ENCODE results near the gene TNIK.

TNIK gene

GRCh38 chr3:171090321-171090720 is 369.9 kb downstream of the TNIK start:
- intact Hi-C loops (cut with DNase I), result no loop called here
- DNase-seq, result no peak

GRCh38 chr3:171088964-171089754 is 371.0 kb downstream of the TNIK start:
- DNase-seq, result no peak

DNA sequence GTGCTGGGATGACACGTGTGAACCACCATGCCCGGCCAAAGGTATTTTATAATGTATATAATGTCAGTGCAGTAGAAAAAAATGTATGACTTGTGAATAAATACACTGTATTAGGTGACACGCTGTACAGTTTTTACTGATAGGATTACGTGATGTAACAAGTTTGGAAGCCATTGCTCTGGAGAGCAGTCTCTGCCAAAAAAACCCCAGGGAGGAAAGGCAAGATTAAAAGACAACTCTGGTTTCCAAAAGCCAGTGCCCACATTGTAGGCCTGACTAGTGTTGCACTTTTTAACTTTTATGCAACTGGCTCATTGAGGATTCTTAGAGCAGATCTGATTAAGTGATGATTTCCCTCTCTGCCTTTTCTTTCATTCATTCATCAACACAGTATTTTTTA is 371.7 kb downstream of the TNIK start:
- intact Hi-C loops (cut with DNase I), result no loop called here
- DNase-seq, result no peak

More at GRCh38 chr3:171088964-171089754, 371.0 kb downstream of the TNIK start:
- intact Hi-C loops (cut with DNase I), result no loop called here

DNA sequence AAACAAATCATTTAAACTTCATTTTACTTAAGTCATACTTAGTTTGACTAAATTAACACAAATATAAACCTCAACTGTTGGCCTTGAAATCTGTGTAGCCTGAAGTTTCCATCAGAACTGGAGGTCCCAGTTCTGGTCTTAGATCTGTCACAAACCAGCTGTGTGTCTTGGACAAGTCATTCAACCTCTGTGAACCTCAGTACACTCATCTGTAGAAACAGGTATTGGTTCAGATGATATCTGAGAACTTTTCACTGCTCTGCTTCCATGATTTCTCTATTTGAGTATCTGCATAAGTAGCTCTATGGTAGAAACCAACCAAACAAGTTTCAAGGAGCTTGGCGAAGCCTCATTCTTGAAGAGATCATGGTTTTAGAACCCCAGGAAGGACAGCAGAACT is 373.3 kb downstream of the TNIK start:
- intact Hi-C loops (cut with DNase I), result no loop called here
- DNase-seq, result no peak

DNA sequence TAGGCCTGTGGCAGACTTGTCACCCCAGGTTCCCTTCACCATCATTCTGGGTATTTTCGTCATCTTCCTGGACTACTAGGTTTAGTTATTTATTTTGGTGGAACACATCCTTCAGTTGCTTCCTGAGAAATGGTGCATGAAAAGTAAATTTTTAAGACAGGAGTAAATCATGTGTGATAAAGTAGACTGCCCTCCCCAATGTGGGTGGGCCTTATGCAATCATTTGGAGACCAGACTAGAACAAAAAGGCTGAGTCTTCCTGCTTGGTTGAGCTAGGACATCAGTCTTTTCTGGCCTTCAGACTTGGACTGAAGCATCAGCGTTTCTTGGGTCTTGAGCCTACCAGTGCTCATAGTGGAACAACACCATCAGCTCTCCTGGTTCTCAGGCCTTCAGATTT is 382.9 kb downstream of the TNIK start:
- intact Hi-C loops (cut with DNase I), result no loop called here
- DNase-seq, result no peak

- no peak for DNase-seq
- intact Hi-C loops (cut with DNase I), result no loop called here
Measured at GRCh38 chr3:171072432-171072831, 387.8 kb downstream of the TNIK start.

DNA sequence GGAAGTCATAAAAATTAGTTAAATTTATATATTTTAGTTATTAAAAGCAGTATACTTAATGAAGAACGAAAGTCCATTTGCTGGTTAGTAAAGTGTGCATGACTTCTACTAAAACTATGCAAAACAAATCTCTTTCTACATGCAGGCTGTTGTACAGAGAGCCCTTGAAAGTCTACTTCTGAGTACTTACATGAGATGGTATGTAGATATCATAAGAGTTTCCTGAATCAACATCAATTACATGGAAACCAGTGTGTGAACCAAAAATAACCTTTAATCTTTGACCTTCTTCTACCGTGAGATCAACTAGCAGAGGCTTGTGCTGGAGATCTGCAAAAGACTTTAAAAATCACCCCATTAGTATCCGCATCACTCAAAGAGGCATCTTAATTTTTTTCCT is 391.5 kb downstream of the TNIK start:
- intact Hi-C loops (cut with DNase I), result no loop called here
- DNase-seq, result no peak

- no peak for DNase-seq
- intact Hi-C loops (cut with DNase I), result no loop called here
Measured at GRCh38 chr3:171066206-171066605, 394.0 kb downstream of the TNIK start.

- intact Hi-C loops (cut with DNase I), result no loop called here
- DNase-seq, result no peak
Measured at GRCh38 chr3:171065732-171066131, 394.5 kb downstream of the TNIK start.

GRCh38 chr3:171064461-171064860 is 395.7 kb downstream of the TNIK start:
- intact Hi-C loops (cut with DNase I), result no loop called here

DNA sequence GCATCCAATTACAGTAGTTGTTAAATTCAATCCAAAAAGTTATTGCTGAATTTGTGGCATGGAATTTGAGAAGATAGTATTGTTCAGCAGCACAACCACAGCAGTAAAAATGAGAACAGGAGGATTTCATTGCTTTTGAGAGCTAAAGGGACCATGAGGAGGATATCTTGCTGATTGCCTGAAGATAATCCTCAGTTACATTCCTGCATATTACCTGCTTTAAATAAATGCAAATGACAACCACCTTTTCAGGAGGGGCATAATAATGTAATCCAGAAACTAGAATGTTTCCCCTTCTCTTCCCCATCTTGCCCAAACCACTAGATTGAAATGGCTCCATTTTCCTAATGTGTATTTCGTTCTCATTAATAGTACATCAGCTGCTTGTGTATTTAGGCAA is 398.5 kb downstream of the TNIK start:
- no peak for DNase-seq
- intact Hi-C loops (cut with DNase I), result no loop called here

More at GRCh38 chr3:171064461-171064860, 395.7 kb downstream of the TNIK start:
- DNase-seq, result no peak

DNA sequence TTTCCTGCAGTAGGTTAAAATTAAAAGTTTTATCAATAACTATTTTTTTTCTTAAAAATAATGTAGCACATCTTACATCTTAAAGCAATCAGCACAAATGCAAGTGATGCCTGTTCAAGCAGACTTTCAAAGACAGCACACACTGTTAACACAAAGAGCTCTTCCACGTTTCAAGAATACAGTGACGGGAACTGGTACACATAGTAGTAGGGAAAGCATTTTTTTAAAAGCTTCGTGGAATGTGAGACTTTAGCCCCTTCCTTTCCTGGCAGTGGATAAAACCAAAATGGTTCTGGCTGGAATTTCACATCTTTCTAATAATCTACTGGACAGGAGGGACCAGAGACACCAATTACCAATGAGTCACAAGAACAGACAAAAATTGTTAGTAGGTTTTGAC is 400.2 kb downstream of the TNIK start:
- no peak for DNase-seq
- intact Hi-C loops (cut with DNase I), result no loop called here

GRCh38 chr3:171058873-171059603 is 401.2 kb downstream of the TNIK start:
- intact Hi-C loops (cut with DNase I), result no loop called here
- no peak for DNase-seq

DNA sequence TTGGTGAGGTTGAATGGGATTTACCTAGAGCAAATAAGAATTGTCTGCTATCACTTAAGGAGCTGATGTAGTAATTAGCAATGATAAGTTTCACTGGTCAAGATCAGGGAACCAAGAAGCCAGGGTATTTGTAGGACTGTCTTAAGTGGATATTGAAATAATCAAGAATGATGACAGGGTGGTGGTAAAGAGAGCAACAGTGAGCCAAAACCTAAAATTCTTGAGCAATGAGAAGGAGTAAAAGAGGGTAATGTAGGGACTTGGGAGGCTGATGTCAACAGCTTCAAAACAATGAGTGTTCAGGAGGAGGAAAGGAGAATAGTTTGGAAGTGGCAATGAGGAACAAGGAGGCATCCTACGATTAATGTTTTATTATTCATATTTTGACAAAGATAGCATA is 402.1 kb downstream of the TNIK start:
- intact Hi-C loops (cut with DNase I), result no loop called here

DNA sequence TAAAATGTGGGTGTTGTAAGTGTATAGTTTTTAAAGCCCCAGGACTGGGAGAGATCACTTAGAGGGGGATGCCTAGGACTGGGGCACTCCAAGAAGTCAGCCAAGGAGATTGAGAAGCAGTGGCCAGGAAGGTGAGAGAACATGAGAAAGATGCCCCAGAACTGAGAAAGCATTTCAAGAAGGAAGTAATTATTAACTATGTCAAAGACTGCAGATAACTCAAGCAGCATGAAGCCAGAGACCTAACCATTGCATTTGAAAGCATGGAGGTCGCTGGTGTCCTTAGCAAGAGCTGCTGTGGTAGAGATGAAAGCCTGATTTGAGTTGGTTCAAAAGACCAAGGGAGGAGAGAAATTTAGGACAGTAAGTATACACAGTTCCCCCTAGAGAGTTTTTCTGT is 403.1 kb downstream of the TNIK start:
- no peak for DNase-seq
- intact Hi-C loops (cut with DNase I), result no loop called here

More for the DNA sequence above, 402.1 kb downstream of the TNIK start:
- DNase-seq, result no peak

DNA sequence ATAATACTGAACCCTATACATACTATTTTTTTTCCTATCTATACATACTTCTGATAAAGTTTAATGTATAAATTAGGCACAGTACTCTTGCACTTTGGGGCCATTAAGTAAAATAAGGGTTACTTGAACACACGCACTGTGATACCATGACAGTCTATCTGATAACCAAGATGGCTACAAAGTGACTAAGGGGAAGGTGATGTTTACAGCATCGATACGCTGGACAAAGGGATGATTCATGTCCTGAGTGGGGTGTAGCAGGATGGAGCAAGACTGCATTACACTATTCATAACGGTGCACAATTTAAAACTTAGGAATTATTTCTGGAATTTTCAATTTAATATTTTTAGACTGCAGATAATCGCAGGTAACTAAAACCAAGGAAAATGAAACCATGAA is 403.7 kb downstream of the TNIK start:
- intact Hi-C loops (cut with DNase I), result no loop called here
- DNase-seq, result no peak

- intact Hi-C loops (cut with DNase I), result no loop called here
- no peak for DNase-seq
Measured at GRCh38 chr3:171055336-171056178, 404.6 kb downstream of the TNIK start.

- intact Hi-C loops (cut with DNase I), result no loop called here
- no peak for DNase-seq
Measured at GRCh38 chr3:171054921-171055320, 405.3 kb downstream of the TNIK start.

DNA sequence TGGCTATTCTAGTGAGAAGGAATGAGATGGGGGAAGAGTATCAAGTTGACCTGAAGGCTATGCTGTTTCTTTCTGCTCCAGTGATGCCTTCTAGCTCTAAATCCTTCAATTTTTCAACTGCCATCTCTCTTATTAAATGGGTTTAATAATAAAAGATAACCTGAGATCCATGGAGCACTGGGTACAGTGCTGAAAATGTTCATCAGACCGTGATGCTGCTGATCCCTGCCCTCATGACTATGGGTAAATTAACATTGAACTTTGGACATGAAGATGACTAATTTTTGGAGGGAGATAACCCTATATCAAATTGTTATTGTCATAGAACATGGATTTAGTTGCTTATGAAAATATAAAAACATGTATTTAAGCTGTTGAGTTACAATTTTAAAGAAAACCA is 406.0 kb downstream of the TNIK start:
- DNase-seq, result no peak
- intact Hi-C loops (cut with DNase I), result no loop called here

DNA sequence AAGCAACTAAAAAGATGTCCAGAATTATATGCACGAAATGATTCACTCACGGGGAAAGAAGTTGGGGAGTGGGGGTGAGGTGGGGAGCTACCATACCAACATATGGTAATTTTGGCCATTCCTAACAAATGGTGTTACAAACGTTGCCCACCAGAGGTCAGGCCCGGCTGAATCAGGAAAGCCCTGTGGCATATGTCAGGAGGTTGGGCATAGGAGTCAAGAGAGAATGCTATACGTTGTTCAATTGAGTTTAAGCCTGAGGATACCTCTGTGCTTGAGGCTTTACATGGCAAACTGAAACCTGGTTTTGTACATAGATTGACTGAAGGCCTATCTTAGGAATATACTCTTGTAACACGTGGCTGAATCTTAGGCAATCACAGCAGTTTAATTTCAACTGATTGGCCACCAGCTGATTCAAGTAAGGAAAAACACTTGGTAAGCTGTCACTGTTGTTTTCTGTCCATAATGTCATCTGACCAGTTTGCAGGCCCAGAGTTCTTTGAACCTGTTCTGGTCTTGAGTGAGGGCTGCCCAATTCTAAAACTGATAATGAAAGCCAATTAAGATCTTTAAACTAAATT is 410.3 kb downstream of the TNIK start:
- DNase-seq, result peak in 7 of 10 donors; percentile 25 to 92 (median 53)
- intact Hi-C loops (cut with DNase I), result loop anchor here (1.0 to 5.0 kb wide), 2 partner anchors 133 to 517 kb away; no protein-coding TSS in a partner anchor

DNA sequence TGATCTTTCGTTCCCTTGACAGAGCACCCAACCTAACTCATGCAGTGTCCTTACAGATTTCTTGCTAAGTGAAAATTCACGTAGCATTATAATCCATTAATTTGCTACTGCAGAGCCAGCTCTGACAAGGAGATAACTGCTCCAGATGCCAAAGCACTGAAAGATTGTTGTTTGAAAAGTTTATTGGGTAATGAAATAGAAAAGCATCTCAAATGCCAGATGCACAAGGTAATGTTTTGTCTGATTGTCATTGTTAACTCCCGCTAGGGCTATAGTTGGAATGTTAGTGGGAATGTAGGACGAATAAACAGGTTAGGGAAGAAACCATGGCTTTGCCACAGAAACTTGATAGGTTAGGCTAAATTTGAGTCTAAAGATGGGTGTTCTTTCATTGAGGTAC is 413.4 kb downstream of the TNIK start:
- no peak for DNase-seq
- intact Hi-C loops (cut with DNase I), result loop anchor here (5.0 kb wide), 1 partner anchor 521 kb away; no protein-coding TSS in a partner anchor

Measured in posterior cingulate gyrus (tissue), 11 donors.